HCT116 (cell line): ENCODE results near the gene OS9. TPM values are rescaled to one million over a fixed set of nuclear protein-coding genes. Genes with fewer than 3 reads are reported as not detected.

ENCODE experiments used
- ATAC-seq: fragments of 200-7000 bp; cut with Tn5 transposase; 2 replicates; pipeline ENCODE4 v1.9.1; 2020; ENCODE audit warnings: mild to moderate bottlenecking, moderate library complexity
- BruUV-seq: library from RNA; stranded (reverse); fragments of 400-500 nt; replicated peaks from 2 replicates; lab custom pipeline; 2021; lab: Mats Ljungman, UMichigan
- CTCF ChIA-PET: fragments of 300-600 bp; sonication (Branson Sonifier 250); formaldehyde crosslinking; loops from one replicate; lab custom pipeline; 2021; ENCODE audit warnings: antibody characterized with exemption; lab: Charles Lee
- POLR2A ChIA-PET: fragments of 300-600, 350-600 bp; sonication (Branson Sonifier 250); formaldehyde crosslinking; loops from one replicate; lab custom pipeline; 2021; ENCODE audit warnings: antibody characterized with exemption; lab: Charles Lee
- RAD21 ChIA-PET, 2 experiments: fragments of 300-600 bp; sonication (Branson Sonifier 250); formaldehyde crosslinking; loops; one replicate each; lab custom pipeline; 2023; ENCODE audit warnings: low total read pairs in 2 of 2; ENCODE audit not compliant: uncharacterized antibody in 2 of 2, unreplicated experiment in 2 of 2, low non-redundant PET in 1 of 2; lab: Charles Lee
- DNase-seq: peaks from one replicate; pipeline ENCODE4 v3.0.0-alpha.2; 2010; ENCODE audit warnings: low read depth, low spot score
- H2AFZ ChIP-seq: fragments of 200-600 bp; shearing (Covaris generic), sonication (generic); 2 replicates; pipeline ENCODE4 v1.6.1; 2017; ENCODE audit warnings: low read depth, mixed run types, mixed read lengths, antibody characterized with exemption, low read length; ENCODE audit not compliant: poor library complexity, severe bottlenecking
- H3K27ac ChIP-seq: 2 replicates; pipeline ENCODE4 v1.5.1; 2012; ENCODE audit warnings: low read depth, low read length
- H3K27me3 ChIP-seq: fragments of 200-600 bp; sonication (generic); 2 replicates; pipeline ENCODE4 v1.6.1; 2016; ENCODE audit warnings: mixed run types, low read length, mixed read lengths; ENCODE audit not compliant: insufficient read depth
- H3K36me3 ChIP-seq, 2 experiments: fragments of 200-500 bp in 1 of 2; fragments of 200-600 bp in 1 of 2; sonication (Bioruptor generic) in 1 of 2; sonication (generic) in 1 of 2; 2 replicates each; pipeline versions ENCODE4 v1.5.1 to v1.6.1; 2014 to 2016; ENCODE audit warnings: low read length in 2 of 2, inconsistent platforms in 1 of 2, mixed read lengths in 1 of 2, mixed run types in 1 of 2; ENCODE audit not compliant: insufficient read depth in 2 of 2, control insufficient read depth in 1 of 2
- H3K4me1 ChIP-seq, 2 experiments: fragments of 200-600 bp in 1 of 2; sonication (generic) in 1 of 2; 2 replicates each; pipeline versions ENCODE4 v1.5.1 to v1.6.1; 2012 to 2017; ENCODE audit warnings: low read length in 2 of 2, inconsistent platforms in 1 of 2, mild to moderate bottlenecking in 1 of 2, mixed read lengths in 1 of 2, mixed run types in 1 of 2, moderate library complexity in 1 of 2; ENCODE audit not compliant: insufficient read depth in 2 of 2, control insufficient read depth in 1 of 2
- H3K4me2 ChIP-seq: fragments of 200-600 bp; sonication (generic); 2 replicates; pipeline ENCODE4 v1.6.1; 2017; ENCODE audit warnings: mixed run types, low read length, mixed read lengths
- H3K4me3 ChIP-seq, 2 experiments: fragments of 200-600 bp in 1 of 2; sonication (generic) in 1 of 2; replicated peaks in 1 of 2; 2 replicates each; pipeline ENCODE4 v1.5.1; 2011 to 2016; ENCODE audit warnings: low read length in 2 of 2, control low read depth in 1 of 2, low read depth in 1 of 2, mild to moderate bottlenecking in 1 of 2, mixed read lengths in 1 of 2, mixed run types in 1 of 2
- H3K79me2 ChIP-seq: fragments of 200-600 bp; sonication (generic); 2 replicates; pipeline ENCODE4 v1.6.1; 2017; ENCODE audit warnings: mild to moderate bottlenecking, mixed run types, low read length, moderate library complexity, mixed read lengths; ENCODE audit not compliant: insufficient read depth
- H3K9ac ChIP-seq: fragments of 200-600 bp; sonication (generic); 2 replicates; pipeline ENCODE4 v1.6.1; 2016; ENCODE audit warnings: low read length, mixed read lengths
- H3K9me2 ChIP-seq: fragments of 200-600 bp; sonication (generic), shearing (Covaris generic); 2 replicates; pipeline ENCODE4 v1.6.1; 2017; ENCODE audit warnings: mixed run types, mild to moderate bottlenecking, moderate library complexity; ENCODE audit not compliant: insufficient read depth
- H3K9me3 ChIP-seq, 2 experiments: fragments of 200-500 bp in 1 of 2; fragments of 200-600 bp in 1 of 2; sonication (Bioruptor generic) in 1 of 2; sonication (generic) in 1 of 2; 2 replicates each; pipeline ENCODE4 v1.6.1; 2014 to 2017; ENCODE audit warnings: low read length in 2 of 2, mixed read lengths in 2 of 2, inconsistent platforms in 1 of 2, low read depth in 1 of 2, mild to moderate bottlenecking in 1 of 2, mixed run types in 1 of 2, moderate library complexity in 1 of 2; ENCODE audit not compliant: control insufficient read depth in 1 of 2, insufficient read depth in 1 of 2
- H4K20me1 ChIP-seq: fragments of 200-600 bp; sonication (generic), shearing (Covaris generic); 2 replicates; pipeline ENCODE4 v1.6.1; 2017; ENCODE audit warnings: mixed run types, mild to moderate bottlenecking, moderate library complexity; ENCODE audit not compliant: insufficient read depth
- CEBPB ChIP-seq: IDR thresholded peaks from 2 replicates; pipeline ENCODE4 v1.6.1; 2012; ENCODE audit warnings: low read depth
- ELF1 ChIP-seq: IDR thresholded peaks from 2 replicates; pipeline ENCODE4 v1.6.1; 2012; ENCODE audit warnings: low read depth, borderline replicate concordance
- EZH2 ChIP-seq: fragments of 200-600 bp; sonication (generic); IDR thresholded peaks from 2 replicates; pipeline ENCODE4 v1.6.1; 2017; ENCODE audit warnings: antibody characterized with exemption, mixed run types
- SIN3A ChIP-seq: IDR thresholded peaks from 2 replicates; pipeline ENCODE4 v1.6.1; 2012; ENCODE audit warnings: low read depth
- ZFX ChIP-seq: fragments of 450-650 bp; IDR thresholded peaks from 2 replicates; pipeline ENCODE4 v1.6.1; 2017
- intact Hi-C: fragments of 100-400 bp; cut with micrococcal nuclease; formaldehyde crosslinking; loops from 2 replicates; pipeline ENCODE4 v1.10.0; 2022
- total RNA-seq: library from RNA; stranded (reverse); gene quantifications from one replicate; pipeline ENCODE4 v1.2.1, GENCODE V29; 2021; ENCODE audit not compliant: unreplicated experiment
- TF ChIP-seq, protein P1 (sequence below), 3 experiments: fragments of 200-600 bp in 1 of 3; sonication (generic) in 1 of 3; IDR thresholded peaks in 2 of 3; conservative IDR thresholded peaks in 1 of 3; 2 replicates each; pipeline ENCODE4 v1.5.1; 2012 to 2017; ENCODE audit warnings: low read depth in 2 of 3, low read length in 2 of 3, antibody characterized with exemption in 1 of 3, borderline replicate concordance in 1 of 3, control low read depth in 1 of 3, mild to moderate bottlenecking in 1 of 3, mixed read lengths in 1 of 3, mixed run types in 1 of 3, moderate library complexity in 1 of 3; ENCODE audit not compliant: insufficient read depth in 1 of 3
- TF ChIP-seq, protein P2 (sequence below): IDR thresholded peaks from 2 replicates; pipeline ENCODE4 v1.6.1; 2012
- TF ChIP-seq, protein P3 (sequence below): IDR thresholded peaks from 2 replicates; pipeline ENCODE4 v1.6.1; 2012; ENCODE audit warnings: low read depth
- TF ChIP-seq, protein P4 (sequence below): IDR thresholded peaks from 2 replicates; pipeline ENCODE4 v1.6.1; 2011; ENCODE audit warnings: mild to moderate bottlenecking, low read length, moderate library complexity; ENCODE audit not compliant: insufficient replicate concordance; ENCODE audit errors: extremely low read depth

The OS9 gene
- total RNA-seq, 1 experiment from 2014 or later, result 98.4 TPM

DNA sequence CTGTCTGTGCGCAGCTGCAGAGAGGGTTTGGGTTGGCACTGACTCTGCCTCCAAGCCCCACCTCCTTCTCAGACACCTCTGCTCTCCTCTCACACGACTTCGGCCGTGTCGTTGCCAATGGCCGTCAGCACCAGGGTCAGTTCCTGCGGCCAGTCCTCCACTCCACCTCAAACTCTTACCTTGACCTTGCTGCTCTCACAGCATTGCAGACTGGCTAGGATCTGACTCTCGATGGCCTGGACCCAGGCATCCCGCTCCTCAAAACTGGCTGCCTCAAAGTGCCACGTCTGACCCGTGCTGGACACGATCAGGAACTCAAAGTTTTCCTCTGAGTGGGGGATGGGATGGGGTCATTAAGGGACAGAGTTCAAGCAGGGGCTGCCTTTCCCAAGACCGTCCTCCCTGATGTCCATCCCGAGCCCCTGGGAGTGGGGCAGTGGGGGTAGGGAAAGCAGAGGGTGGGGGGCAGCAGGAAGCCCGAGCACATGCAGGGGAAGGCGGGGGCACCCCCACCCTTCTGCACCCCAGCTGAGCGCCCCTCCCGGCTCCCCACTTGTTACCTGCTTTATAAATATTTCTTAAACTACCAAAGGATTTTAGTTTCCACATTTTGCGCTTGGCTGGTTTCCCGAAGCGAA, 33.9 kb downstream of the OS9 start:
- no peak overlapping the region for H3K4me2 ChIP-seq

More for the DNA sequence above, 33.9 kb downstream of the OS9 start:
- DNase-seq (no peak), ATAC-seq (no peak)
- no peaks in the 10 kb centered on the region for H3K79me2 ChIP-seq
- no peaks in the 10 kb centered on the region for H4K20me1 ChIP-seq
- POLR2A ChIA-PET, result no interaction called here
- no peaks in the 10 kb centered on the region for H3K27me3 ChIP-seq
- intact Hi-C loops, result loop anchor here (2.0 kb wide), 1 partner anchor 15 kb away; no protein-coding TSS in a partner anchor
- no peak overlapping the region for H2AFZ ChIP-seq
- no peaks in the 10 kb centered on the region for H3K9me2 ChIP-seq
- peaks cover 4 to 13% of the 10 kb centered on the region in 2 experiments; a peak in 3 of 4 replicates for H3K36me3 ChIP-seq
- TF ChIP-seq SIN3A, result no peak
- TF ChIP-seq, protein P1, sequence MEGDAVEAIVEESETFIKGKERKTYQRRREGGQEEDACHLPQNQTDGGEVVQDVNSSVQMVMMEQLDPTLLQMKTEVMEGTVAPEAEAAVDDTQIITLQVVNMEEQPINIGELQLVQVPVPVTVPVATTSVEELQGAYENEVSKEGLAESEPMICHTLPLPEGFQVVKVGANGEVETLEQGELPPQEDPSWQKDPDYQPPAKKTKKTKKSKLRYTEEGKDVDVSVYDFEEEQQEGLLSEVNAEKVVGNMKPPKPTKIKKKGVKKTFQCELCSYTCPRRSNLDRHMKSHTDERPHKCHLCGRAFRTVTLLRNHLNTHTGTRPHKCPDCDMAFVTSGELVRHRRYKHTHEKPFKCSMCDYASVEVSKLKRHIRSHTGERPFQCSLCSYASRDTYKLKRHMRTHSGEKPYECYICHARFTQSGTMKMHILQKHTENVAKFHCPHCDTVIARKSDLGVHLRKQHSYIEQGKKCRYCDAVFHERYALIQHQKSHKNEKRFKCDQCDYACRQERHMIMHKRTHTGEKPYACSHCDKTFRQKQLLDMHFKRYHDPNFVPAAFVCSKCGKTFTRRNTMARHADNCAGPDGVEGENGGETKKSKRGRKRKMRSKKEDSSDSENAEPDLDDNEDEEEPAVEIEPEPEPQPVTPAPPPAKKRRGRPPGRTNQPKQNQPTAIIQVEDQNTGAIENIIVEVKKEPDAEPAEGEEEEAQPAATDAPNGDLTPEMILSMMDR (IDR thresholded peaks at IDR 0.05 in 2 of 3, conservative IDR thresholded peaks at IDR 0.05 in 1 of 3; ENCODE audit: borderline replicate concordance in 1 of 3, insufficient read depth in 1 of 3, low read depth in 2 of 3, low read length in 2 of 3), result no peak
- TF ChIP-seq, protein P2, sequence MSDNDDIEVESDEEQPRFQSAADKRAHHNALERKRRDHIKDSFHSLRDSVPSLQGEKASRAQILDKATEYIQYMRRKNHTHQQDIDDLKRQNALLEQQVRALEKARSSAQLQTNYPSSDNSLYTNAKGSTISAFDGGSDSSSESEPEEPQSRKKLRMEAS, result no peak
- TF ChIP-seq EZH2, result no peak
- TF ChIP-seq, protein P3, sequence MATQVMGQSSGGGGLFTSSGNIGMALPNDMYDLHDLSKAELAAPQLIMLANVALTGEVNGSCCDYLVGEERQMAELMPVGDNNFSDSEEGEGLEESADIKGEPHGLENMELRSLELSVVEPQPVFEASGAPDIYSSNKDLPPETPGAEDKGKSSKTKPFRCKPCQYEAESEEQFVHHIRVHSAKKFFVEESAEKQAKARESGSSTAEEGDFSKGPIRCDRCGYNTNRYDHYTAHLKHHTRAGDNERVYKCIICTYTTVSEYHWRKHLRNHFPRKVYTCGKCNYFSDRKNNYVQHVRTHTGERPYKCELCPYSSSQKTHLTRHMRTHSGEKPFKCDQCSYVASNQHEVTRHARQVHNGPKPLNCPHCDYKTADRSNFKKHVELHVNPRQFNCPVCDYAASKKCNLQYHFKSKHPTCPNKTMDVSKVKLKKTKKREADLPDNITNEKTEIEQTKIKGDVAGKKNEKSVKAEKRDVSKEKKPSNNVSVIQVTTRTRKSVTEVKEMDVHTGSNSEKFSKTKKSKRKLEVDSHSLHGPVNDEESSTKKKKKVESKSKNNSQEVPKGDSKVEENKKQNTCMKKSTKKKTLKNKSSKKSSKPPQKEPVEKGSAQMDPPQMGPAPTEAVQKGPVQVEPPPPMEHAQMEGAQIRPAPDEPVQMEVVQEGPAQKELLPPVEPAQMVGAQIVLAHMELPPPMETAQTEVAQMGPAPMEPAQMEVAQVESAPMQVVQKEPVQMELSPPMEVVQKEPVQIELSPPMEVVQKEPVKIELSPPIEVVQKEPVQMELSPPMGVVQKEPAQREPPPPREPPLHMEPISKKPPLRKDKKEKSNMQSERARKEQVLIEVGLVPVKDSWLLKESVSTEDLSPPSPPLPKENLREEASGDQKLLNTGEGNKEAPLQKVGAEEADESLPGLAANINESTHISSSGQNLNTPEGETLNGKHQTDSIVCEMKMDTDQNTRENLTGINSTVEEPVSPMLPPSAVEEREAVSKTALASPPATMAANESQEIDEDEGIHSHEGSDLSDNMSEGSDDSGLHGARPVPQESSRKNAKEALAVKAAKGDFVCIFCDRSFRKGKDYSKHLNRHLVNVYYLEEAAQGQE, result peak; percentile 35; the same call in 1 of the 2 replicates
- TF ChIP-seq, protein P4, sequence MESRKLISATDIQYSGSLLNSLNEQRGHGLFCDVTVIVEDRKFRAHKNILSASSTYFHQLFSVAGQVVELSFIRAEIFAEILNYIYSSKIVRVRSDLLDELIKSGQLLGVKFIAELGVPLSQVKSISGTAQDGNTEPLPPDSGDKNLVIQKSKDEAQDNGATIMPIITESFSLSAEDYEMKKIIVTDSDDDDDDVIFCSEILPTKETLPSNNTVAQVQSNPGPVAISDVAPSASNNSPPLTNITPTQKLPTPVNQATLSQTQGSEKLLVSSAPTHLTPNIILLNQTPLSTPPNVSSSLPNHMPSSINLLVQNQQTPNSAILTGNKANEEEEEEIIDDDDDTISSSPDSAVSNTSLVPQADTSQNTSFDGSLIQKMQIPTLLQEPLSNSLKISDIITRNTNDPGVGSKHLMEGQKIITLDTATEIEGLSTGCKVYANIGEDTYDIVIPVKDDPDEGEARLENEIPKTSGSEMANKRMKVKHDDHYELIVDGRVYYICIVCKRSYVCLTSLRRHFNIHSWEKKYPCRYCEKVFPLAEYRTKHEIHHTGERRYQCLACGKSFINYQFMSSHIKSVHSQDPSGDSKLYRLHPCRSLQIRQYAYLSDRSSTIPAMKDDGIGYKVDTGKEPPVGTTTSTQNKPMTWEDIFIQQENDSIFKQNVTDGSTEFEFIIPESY, result no peak
- no peak for TF ChIP-seq ELF1
- TF ChIP-seq ZFX, result no peak
- no peak for TF ChIP-seq CEBPB
- TF ChIP-seq, all 23 proteins: peak for 1
- CTCF ChIA-PET, result no interaction called here
- Histone ChIP-seq H3K27ac (no peak overlapping the region; the same call in 1 of the 2 replicates), H3K9me3 (no peaks in the 10 kb centered on the region), H3K4me1 (peaks cover 7 to 18% of the 10 kb centered on the region in 2 experiments; a peak in 3 of 4 replicates), H3K9ac (no peak overlapping the region), H3K4me3 (no peak overlapping the region)
- RAD21 ChIA-PET, result no interaction called here
- BruUV-seq, result no TSS peak
